B cell (primary cell): ENCODE measurements around the gene TRIM50. TPM values are rescaled to one million over a fixed set of nuclear protein-coding genes. Genes with fewer than 3 reads are reported as not detected.
"Not testable (repeated sequence)": the region's sequence is repeated elsewhere in the genome, so short reads cannot be mapped to it uniquely, and the experiment has no call there.

ENCODE experiments used
- ATAC-seq: fragments of 200-7000 bp; cut with Tn5 transposase; one replicate; pipeline ENCODE4 v1.10.0; 2021; ENCODE audit warnings: low read depth, mild to moderate bottlenecking, moderate number of reproducible peaks, moderate library complexity
- CTCF ChIA-PET: fragments of 350-600 bp; sonication (Branson Sonifier 250); formaldehyde crosslinking; loops from one replicate; lab custom pipeline; 2021; ENCODE audit warnings: antibody characterized with exemption, inconsistent platforms; lab: Charles Lee
- POLR2A ChIA-PET: fragments of 350-600 bp; sonication (Branson Sonifier 250); formaldehyde crosslinking; loops from one replicate; lab custom pipeline; 2021; ENCODE audit warnings: antibody characterized with exemption; lab: Charles Lee
- DNase-seq: peaks from one replicate; pipeline ENCODE4 v3.0.0; 2013
- H2AFZ ChIP-seq: 2 replicates; pipeline ENCODE4 v1.6.1; 2012; ENCODE audit warnings: mild to moderate bottlenecking, low read depth, low read length; ENCODE audit not compliant: insufficient read depth, poor library complexity, severe bottlenecking
- H3K27ac ChIP-seq, 2 donors: 1 replicate in 1 of 2; 2 replicates in 1 of 2; pipeline ENCODE4 v1.5.1; 2012 to 2013; ENCODE audit warnings: low read length in 2 of 2, mild to moderate bottlenecking in 2 of 2, moderate library complexity in 1 of 2
- H3K27me3 ChIP-seq, 4 experiments: fragments of 200-600 bp in 1 of 4; sonication (generic) in 1 of 4; replicated peaks in 1 of 4; 1 replicate in 2 of 4; 2 replicates in 2 of 4; pipeline versions ENCODE4 v1.6.1 to v1.7.0; 2013 to 2016; ENCODE audit warnings: low read length in 3 of 4, mild to moderate bottlenecking in 2 of 4, mixed read lengths in 1 of 4, moderate library complexity in 1 of 4; ENCODE audit not compliant: insufficient read depth in 4 of 4, control insufficient read depth in 3 of 4; ENCODE audit errors: control extremely low read depth in 1 of 4
- H3K36me3 ChIP-seq, 2 experiments: replicated peaks in 1 of 2; 1 replicate in 1 of 2; 2 replicates in 1 of 2; pipeline versions ENCODE4 v1.6.1 to v1.7.1; 2013; ENCODE audit warnings: low read length in 1 of 2; ENCODE audit not compliant: insufficient read depth in 2 of 2, control insufficient read depth in 1 of 2; ENCODE audit errors: control extremely low read depth in 1 of 2, extremely low read depth in 1 of 2
- H3K4me1 ChIP-seq, 2 donors: fragments of 200-600 bp in 1 of 2; sonication (generic) in 1 of 2; 1 replicate in 1 of 2; 2 replicates in 1 of 2; pipeline versions ENCODE4 v1.5.1 to v1.6.1; 2013 to 2017; ENCODE audit warnings: low read length in 2 of 2; ENCODE audit not compliant: control insufficient read depth in 2 of 2, insufficient read depth in 2 of 2
- H3K4me2 ChIP-seq: replicated peaks from 2 replicates; pipeline ENCODE3; 2012; ENCODE audit warnings: mild to moderate bottlenecking, low read depth, low read length; ENCODE audit not compliant: poor library complexity, severe bottlenecking
- H3K4me3 ChIP-seq, 5 experiments: fragments of 200-600 bp in 1 of 5; sonication (generic) in 1 of 5; 1 replicate in 3 of 5; 2 replicates in 2 of 5; pipeline versions ENCODE4 v1.5.1 to v1.7.0; 2011 to 2016; ENCODE audit warnings: low read length in 4 of 5, mild to moderate bottlenecking in 4 of 5, low read depth in 2 of 5, control low read depth in 1 of 5, moderate library complexity in 1 of 5; ENCODE audit not compliant: insufficient read depth in 1 of 5; ENCODE audit errors: control extremely low read depth in 1 of 5, extremely low read depth in 1 of 5
- H3K79me2 ChIP-seq: fragments of 200-600 bp; sonication (generic); one replicate; pipeline ENCODE4 v1.6.0; 2016; ENCODE audit warnings: low read length; ENCODE audit not compliant: control insufficient read depth, insufficient read depth
- H3K9ac ChIP-seq: fragments of 200-600 bp; sonication (generic); 2 replicates; pipeline ENCODE4 v1.6.1; 2017; ENCODE audit warnings: mild to moderate bottlenecking, low read length, moderate library complexity
- H3K9me3 ChIP-seq, 3 donors: one replicate each; pipeline versions ENCODE4 v1.6.1 to v1.7.1; 2013; ENCODE audit warnings: low read length in 2 of 3; ENCODE audit not compliant: control insufficient read depth in 2 of 3, insufficient read depth in 1 of 3; ENCODE audit errors: control extremely low read depth in 1 of 3
- H4K20me1 ChIP-seq: 2 replicates; pipeline ENCODE4 v1.6.0; 2012; ENCODE audit warnings: mild to moderate bottlenecking, low read length; ENCODE audit not compliant: insufficient read depth, control insufficient read depth, poor library complexity, severe bottlenecking
- H3K27ac Mint-ChIP-seq: one replicate; pipeline ENCODE4 v1.8.0; 2021; ENCODE audit warnings: mixed read lengths
- H3K27me3 Mint-ChIP-seq: one replicate; pipeline ENCODE4 v1.8.0; 2021; ENCODE audit warnings: mixed read lengths
- H3K4me1 Mint-ChIP-seq: one replicate; pipeline ENCODE4 v1.8.0; 2021; ENCODE audit warnings: mixed read lengths
- H3K4me3 Mint-ChIP-seq: one replicate; pipeline ENCODE4 v1.8.0; 2021; ENCODE audit warnings: mixed read lengths
- H3K9me3 Mint-ChIP-seq: one replicate; pipeline ENCODE4 v1.8.0; 2022; ENCODE audit warnings: mixed read lengths; ENCODE audit not compliant: insufficient read depth
- CTCF ChIP-seq: fragments of 200-600 bp; IDR thresholded peaks from one replicate; pipeline ENCODE4 v1.8.0; 2022; ENCODE audit warnings: antibody characterized with exemption, mild to moderate bottlenecking
- EZH2 ChIP-seq: IDR thresholded peaks from 2 replicates; pipeline ENCODE4 v1.6.1; 2012; ENCODE audit warnings: borderline replicate concordance, low read depth, mild to moderate bottlenecking, moderate library complexity, low read length; ENCODE audit not compliant: insufficient read depth, poor library complexity, severe bottlenecking
- WGBS: methylation state at CpG from one replicate; pipeline ENCODE4 v1.1.5; 2013; ENCODE audit warnings: missing lambda C conversion rate; ENCODE audit not compliant: insufficient coverage; 5-methylcytosine and 5-hydroxymethylcytosine counted together
- intact Hi-C: fragments of 100-400 bp; cut with micrococcal nuclease; formaldehyde crosslinking; loops from one replicate; pipeline ENCODE4 v1.10.0; 2022
- polyA plus RNA-seq: library from polyadenylated mRNA; depleted of rRNA; stranded (reverse); fragments of >200 nt; gene quantifications from 2 replicates; pipeline ENCODE4 v1.2.3, GENCODE V29; 2012
- total RNA-seq, 2 donors: library from RNA; stranded (reverse); fragments of 120-200 nt in 1 of 2; gene quantifications; 1 replicate in 1 of 2; 2 replicates in 1 of 2; pipeline versions ENCODE4 v1.2.3 to v1.2.4, GENCODE V29; 2013 to 2022

Gene TRIM50
- total and polyA plus RNA-seq, 2 donors (not counting 1 experiment from before 2014, with no cell fraction given): not detected

GRCh38 chr7:73313521-73313906 lies 14.4 kb downstream of the TRIM50 start:
- CTCF ChIA-PET: no interaction called here
- DNase-seq: no peak
- H3K9me3 Mint-ChIP-seq: no peaks in the 10 kb centered on the region
- Histone ChIP-seq H3K9me3 (peaks cover 0 to 4% (median 0%) of the 10 kb centered on the region in 3 donors), H3K36me3 (no peaks in the 10 kb centered on the region), H3K4me1 (peaks cover 6 to 10% of the 10 kb centered on the region in 2 donors), H3K4me2 (no peak overlapping the region), H2AFZ (no peak overlapping the region), H4K20me1 (no peaks in the 10 kb centered on the region), H3K27ac (no peak overlapping the region), H3K27me3 (no peaks in the 10 kb centered on the region), H3K79me2 (peaks cover 6% of the 10 kb centered on the region), H3K9ac (no peak overlapping the region), H3K4me3 (no peak overlapping the region)
- no peak overlapping the region for H3K4me3 Mint-ChIP-seq
- no peaks in the 10 kb centered on the region for H3K27me3 Mint-ChIP-seq
- 75% methylated on average over 2 of the region's 4 CpGs for WGBS
- no peak for ATAC-seq
- intact Hi-C loops: no loop called here
- H3K4me1 Mint-ChIP-seq: peaks cover 11% of the 10 kb centered on the region
- TF ChIP-seq EZH2 (no peak), CTCF (no peak)
- POLR2A ChIA-PET: no interaction called here
- no peak overlapping the region for H3K27ac Mint-ChIP-seq

GRCh38 chr7:73312831-73313520 lies 14.9 kb downstream of the TRIM50 start:
- intact Hi-C loops: no loop called here
- H3K9ac ChIP-seq: no peak overlapping the region
- ATAC-seq: no peak
- Mint-ChIP-seq H3K27me3 (no peaks in the 10 kb centered on the region), H3K4me1 (peaks cover 15% of the 10 kb centered on the region), H3K4me3 (no peak overlapping the region), H3K27ac (no peak overlapping the region), H3K9me3 (no peaks in the 10 kb centered on the region)
- WGBS: 96% methylated on average over 45 of the region's 48 CpGs
- POLR2A ChIA-PET: no interaction called here
- no peaks in the 10 kb centered on the region for H3K27me3 ChIP-seq
- H3K4me1 ChIP-seq: peaks cover 7 to 12% of the 10 kb centered on the region in 2 donors
- no peak overlapping the region for H3K27ac ChIP-seq
- H2AFZ ChIP-seq: no peak overlapping the region
- H4K20me1 ChIP-seq: peaks cover 4% of the 10 kb centered on the region
- no peak for DNase-seq
- CTCF ChIA-PET: no interaction called here
- H3K9me3 ChIP-seq: peaks cover 0 to 4% (median 0%) of the 10 kb centered on the region in 3 donors
- no peak overlapping the region for H3K4me3 ChIP-seq
- H3K4me2 ChIP-seq: no peak overlapping the region
- TF ChIP-seq EZH2 (no peak), CTCF (no peak)
- H3K36me3 ChIP-seq: no peaks in the 10 kb centered on the region
- peaks cover 11% of the 10 kb centered on the region for H3K79me2 ChIP-seq

- POLR2A ChIA-PET, H3K27me3 Mint-ChIP-seq: not testable (repeated sequence)
Measured at GRCh38 chr7:73311421-73311820, 16.5 kb downstream of the TRIM50 start.

More at GRCh38 chr7:73311421-73311820, 16.5 kb downstream of the TRIM50 start:
- CTCF ChIA-PET, H3K9me3 ChIP-seq, H3K27ac ChIP-seq, ATAC-seq, intact Hi-C loops, H3K9me3 Mint-ChIP-seq, H3K4me3 Mint-ChIP-seq, H3K27me3 ChIP-seq, DNase-seq, H3K27ac Mint-ChIP-seq, H3K4me3 ChIP-seq, H3K4me2 ChIP-seq, H3K9ac ChIP-seq, H2AFZ ChIP-seq: not testable (repeated sequence)
- Histone ChIP-seq H4K20me1 (peaks cover 20% of the 10 kb centered on the region), H3K4me1 (peaks cover 14 to 19% of the 10 kb centered on the region in 2 donors), H3K36me3 (peaks cover 0 to 10% of the 10 kb centered on the region in 2 experiments), H3K79me2 (peaks cover 25% of the 10 kb centered on the region)
- H3K4me1 Mint-ChIP-seq: peaks cover 29% of the 10 kb centered on the region
- 90% methylated on average over 2 of the region's 7 CpGs for WGBS
